ENCODE measurements around the gene NAB2. TPM values are rescaled to one million over a fixed set of nuclear protein-coding genes. Genes with fewer than 3 reads are reported as not detected.

Gene NAB2
- total RNA-seq, 2 experiments from 2014 or later = 18.4 to 19.1 TPM

- Mint-ChIP-seq H3K36me3 (ENCODE audit: low read depth) (no peaks in the 10 kb centered on the region), H3K9me3 (peaks cover 7% of the 10 kb centered on the region), H3K4me1 (ENCODE audit: low read depth) (peaks cover under 1% of the 10 kb centered on the region), H3K27me3 (ENCODE audit: low read depth) (no peaks in the 10 kb centered on the region), H3K27ac (no peak overlapping the region), H3K4me3 (no peak overlapping the region)
- intact Hi-C loops (cut with micrococcal nuclease) = loop anchor here (1.0 kb wide), 3 partner anchors 49 to 119 kb away; no protein-coding TSS in a partner anchor
- CTCF ChIA-PET = interaction anchor here (0.5 to 14.5 kb wide), 39 partner anchors 8 to 211 kb away, joined by 3 to 252 read pairs (median 5); partner anchors contain the start of genes NEMP1 and STAT6
- peak; percentile 90 for DNase-seq
Observed at GRCh38 chr12:57124261-57124877, 35.5 kb downstream of the NAB2 start.

- H3K4me3 Mint-ChIP-seq = no peak overlapping the region
- peaks cover 9% of the 10 kb centered on the region for H3K4me1 Mint-ChIP-seq (ENCODE audit: low read depth)
- no peak for DNase-seq
- CTCF ChIA-PET = interaction anchor here (1.3 to 14.5 kb wide), 7 partner anchors 10 to 113 kb away, joined by 3 to 252 read pairs (median 5); partner anchors contain the start of gene STAT6
- no peaks in the 10 kb centered on the region for H3K27me3 Mint-ChIP-seq (ENCODE audit: low read depth)
- no peaks in the 10 kb centered on the region for H3K36me3 Mint-ChIP-seq (ENCODE audit: low read depth)
- peaks cover 7% of the 10 kb centered on the region for H3K9me3 Mint-ChIP-seq
- intact Hi-C loops (cut with micrococcal nuclease) = no loop called here
- no peak overlapping the region for H3K27ac Mint-ChIP-seq
Observed at GRCh38 chr12:57126061-57126460, 37.1 kb downstream of the NAB2 start.

- H3K36me3 Mint-ChIP-seq (ENCODE audit: low read depth) = no peaks in the 10 kb centered on the region
- CTCF ChIA-PET = interaction anchor here (0.6 to 14.5 kb wide), 7 partner anchors 11 to 61 kb away, joined by 3 to 252 read pairs (median 4); partner anchors contain the start of gene STAT6
- intact Hi-C loops (cut with micrococcal nuclease) = no loop called here
Observed at GRCh38 chr12:57126561-57126960, 37.6 kb downstream of the NAB2 start.

GRCh38 chr12:57127101-57127725, 38.3 kb downstream of the NAB2 start:
- Mint-ChIP-seq H3K27me3 (ENCODE audit: low read depth) (no peaks in the 10 kb centered on the region), H3K9me3 (peaks cover 7% of the 10 kb centered on the region), H3K4me1 (ENCODE audit: low read depth) (peaks cover 11% of the 10 kb centered on the region), H3K36me3 (ENCODE audit: low read depth) (no peaks in the 10 kb centered on the region), H3K27ac (no peak overlapping the region), H3K4me3 (peak overlapping the region; percentile 80)
- DNase-seq = peak; percentile 71
- CTCF ChIA-PET = interaction anchor here (0.6 to 14.5 kb wide), 7 partner anchors 11 to 60 kb away, joined by 3 to 252 read pairs (median 4); partner anchors contain the start of gene STAT6
- intact Hi-C loops (cut with micrococcal nuclease) = loop anchor here (1.0 kb wide), 1 partner anchor 40 kb away; no protein-coding TSS in a partner anchor

More at GRCh38 chr12:57126561-57126960, 37.6 kb downstream of the NAB2 start:
- peaks cover 11% of the 10 kb centered on the region for H3K4me1 Mint-ChIP-seq (ENCODE audit: low read depth)
- H3K9me3 Mint-ChIP-seq = peaks cover 7% of the 10 kb centered on the region
- no peak overlapping the region for H3K4me3 Mint-ChIP-seq
- H3K27me3 Mint-ChIP-seq (ENCODE audit: low read depth) = no peaks in the 10 kb centered on the region
- H3K27ac Mint-ChIP-seq = no peak overlapping the region
- DNase-seq = no peak

GRCh38 chr12:57127726-57128518, 39.0 kb downstream of the NAB2 start, which contains the start of gene LRP1:
TSS of gene LRP1 (plus strand) at chr12:57128483. CDS start at chr12:57128965, 482 bp downstream.
- Mint-ChIP-seq H3K4me3 (peak within 1 kb of the TSS; percentile 80), H3K4me1 (ENCODE audit: low read depth) (peaks cover 11% of the 10 kb centered on the region), H3K36me3 (ENCODE audit: low read depth) (no peaks in the 10 kb centered on the region), H3K9me3 (peaks cover 7% of the 10 kb centered on the region), H3K27ac (no peak within 1 kb of the TSS), H3K27me3 (ENCODE audit: low read depth) (no peaks in the 10 kb centered on the region)
- DNase-seq = peak; percentile 75
- intact Hi-C loops (cut with micrococcal nuclease) = loop anchor here (1.0 kb wide), 3 partner anchors 39 to 371 kb away; no protein-coding TSS in a partner anchor
- CTCF ChIA-PET = interaction anchor here (0.6 to 14.5 kb wide), 7 partner anchors 17 to 127 kb away, joined by 3 to 252 read pairs (median 3); partner anchors contain the start of gene STAT6

GRCh38 chr12:57128519-57129247, 39.8 kb downstream of the NAB2 start:
- peaks cover 11% of the 10 kb centered on the region for H3K4me1 Mint-ChIP-seq (ENCODE audit: low read depth)
- H3K4me3 Mint-ChIP-seq = peak overlapping the region; percentile 80
- H3K9me3 Mint-ChIP-seq = peaks cover 4% of the 10 kb centered on the region
- DNase-seq = no peak
- CTCF ChIA-PET = interaction anchor here (0.6 to 14.5 kb wide), 7 partner anchors 18 to 128 kb away, joined by 3 to 252 read pairs (median 3); partner anchors contain the start of gene STAT6
- H3K27me3 Mint-ChIP-seq (ENCODE audit: low read depth) = no peaks in the 10 kb centered on the region
- no peak overlapping the region for H3K27ac Mint-ChIP-seq
- H3K36me3 Mint-ChIP-seq (ENCODE audit: low read depth) = no peaks in the 10 kb centered on the region
- intact Hi-C loops (cut with micrococcal nuclease) = loop anchor here (1.0 kb wide), 2 partner anchors 113 to 371 kb away; no protein-coding TSS in a partner anchor

- H3K27ac Mint-ChIP-seq = no peak overlapping the region
- H3K4me3 Mint-ChIP-seq = peak overlapping the region; percentile 10
- peaks cover 11% of the 10 kb centered on the region for H3K4me1 Mint-ChIP-seq (ENCODE audit: low read depth)
- intact Hi-C loops (cut with micrococcal nuclease) = no loop called here
- no peaks in the 10 kb centered on the region for H3K36me3 Mint-ChIP-seq (ENCODE audit: low read depth)
- CTCF ChIA-PET = interaction anchor here (1.1 to 14.5 kb wide), 3 partner anchors 18 to 101 kb away, joined by 3 to 252 read pairs (median 3); partner anchors contain the start of gene SHMT2
- no peak for DNase-seq
- H3K9me3 Mint-ChIP-seq = no peaks in the 10 kb centered on the region
- H3K27me3 Mint-ChIP-seq (ENCODE audit: low read depth) = no peaks in the 10 kb centered on the region
Observed at GRCh38 chr12:57129321-57129842, 40.5 kb downstream of the NAB2 start.

GRCh38 chr12:57129889-57130288, 41.0 kb downstream of the NAB2 start:
- peaks cover 11% of the 10 kb centered on the region for H3K4me1 Mint-ChIP-seq (ENCODE audit: low read depth)
- H3K4me3 Mint-ChIP-seq = peak overlapping the region; percentile 10
- DNase-seq = no peak
- CTCF ChIA-PET = interaction anchor here (1.1 to 14.5 kb wide), 3 partner anchors 18 to 100 kb away, joined by 3 to 252 read pairs (median 3); partner anchors contain the start of gene SHMT2
- no peaks in the 10 kb centered on the region for H3K36me3 Mint-ChIP-seq (ENCODE audit: low read depth)
- intact Hi-C loops (cut with micrococcal nuclease) = no loop called here
- H3K27ac Mint-ChIP-seq = no peak overlapping the region
- no peaks in the 10 kb centered on the region for H3K9me3 Mint-ChIP-seq
- H3K27me3 Mint-ChIP-seq (ENCODE audit: low read depth) = no peaks in the 10 kb centered on the region

GRCh38 chr12:57130941-57131340, 42.0 kb downstream of the NAB2 start:
- no peak overlapping the region for H3K4me3 Mint-ChIP-seq
- intact Hi-C loops (cut with micrococcal nuclease) = no loop called here
- H3K9me3 Mint-ChIP-seq = no peaks in the 10 kb centered on the region
- H3K4me1 Mint-ChIP-seq (ENCODE audit: low read depth) = peaks cover 11% of the 10 kb centered on the region
- no peaks in the 10 kb centered on the region for H3K36me3 Mint-ChIP-seq (ENCODE audit: low read depth)
- H3K27ac Mint-ChIP-seq = no peak overlapping the region
- CTCF ChIA-PET = interaction anchor here (0.6 to 14.5 kb wide), 3 partner anchors 19 to 50 kb away, joined by 3 to 252 read pairs (median 4); no protein-coding TSS in a partner anchor
- peak; percentile 12 for DNase-seq
- no peaks in the 10 kb centered on the region for H3K27me3 Mint-ChIP-seq (ENCODE audit: low read depth)

GRCh38 chr12:57131896-57132744, 43.2 kb downstream of the NAB2 start:
- no peaks in the 10 kb centered on the region for H3K36me3 Mint-ChIP-seq (ENCODE audit: low read depth)
- H3K4me1 Mint-ChIP-seq (ENCODE audit: low read depth) = peaks cover 11% of the 10 kb centered on the region
- intact Hi-C loops (cut with micrococcal nuclease) = no loop called here
- H3K4me3 Mint-ChIP-seq = no peak overlapping the region
- H3K9me3 Mint-ChIP-seq = no peaks in the 10 kb centered on the region
- no peak overlapping the region for H3K27ac Mint-ChIP-seq
- CTCF ChIA-PET = interaction anchor here (0.6 to 14.5 kb wide), 3 partner anchors 8 to 50 kb away, joined by 3 to 252 read pairs (median 9); no protein-coding TSS in a partner anchor
- DNase-seq = no peak
- no peaks in the 10 kb centered on the region for H3K27me3 Mint-ChIP-seq (ENCODE audit: low read depth)

All from activated naive CD4-positive, alpha-beta T cell treated with anti-CD3 and anti-CD28 coated beads for 36 hours (primary cell).